K562 (cell line): ENCODE data around the gene DUSP16. TPM values are rescaled to one million over a fixed set of nuclear protein-coding genes. Genes with fewer than 3 reads are reported as not detected.

ENCODE experiments used
- ATAC-seq: fragments of 200-7000 bp; cut with Tn5 transposase; 3 replicates; pipeline ENCODE4 v1.9.1; 2020; ENCODE audit warnings: moderate library complexity
- BruUV-seq: library from RNA; stranded (reverse); fragments of 400-500 nt; replicated peaks from 2 replicates; lab custom pipeline; 2021; lab: Mats Ljungman, UMichigan
- CTCF ChIA-PET: fragments of 300-600 bp; formaldehyde crosslinking; extraction: SDS; loops from one replicate; lab custom pipeline; 2021; ENCODE audit warnings: low intra/inter-chr PET ratio; lab: Yijun Ruan, JAX
- POLR2A ChIA-PET: fragments of 300-600, 350-650 bp; sonication (Branson Sonifier 250); formaldehyde crosslinking; extraction: SDS; loops from one replicate; lab custom pipeline; 2021; ENCODE audit warnings: antibody characterized with exemption, inconsistent platforms; lab: Yijun Ruan, JAX
- DNase-seq, 4 experiments: peaks; one replicate each; pipeline versions ENCODE4 v3.0.0 to v3.0.0-alpha.2; 2011 to 2018; ENCODE audit warnings: low spot score in 3 of 4, mixed read lengths in 3 of 4; ENCODE audit errors: extremely low read depth in 1 of 4
- FAIRE-seq: peaks from 2 replicates; lab custom pipeline; 2011; peaks lifted over from hg19 to GRCh38; lab: Jason Lieb, UNC
- H2AFZ ChIP-seq: 2 replicates; pipeline ENCODE4 v1.6.0; 2011; ENCODE audit warnings: low read depth, low read length, control low read depth, inconsistent platforms
- H3K27ac ChIP-seq: fragments of 200-600 bp; 3 replicates; pipeline ENCODE4 v1.8.0; 2011; ENCODE audit warnings: low read depth, mild to moderate bottlenecking, control low read depth, inconsistent platforms, low read length, moderate library complexity, mixed read lengths; ENCODE audit errors: extremely low read depth
- H3K27me3 ChIP-seq, 2 experiments: fragments of 300-600 bp in 1 of 2; 2 replicates in 1 of 2; 3 replicates in 1 of 2; pipeline versions ENCODE4 v1.6.0 to v1.8.0; 2011; ENCODE audit warnings: inconsistent platforms in 2 of 2, low read length in 2 of 2, mild to moderate bottlenecking in 1 of 2, mixed read lengths in 1 of 2, moderate library complexity in 1 of 2; ENCODE audit not compliant: control insufficient read depth in 2 of 2, insufficient read depth in 2 of 2
- H3K36me3 ChIP-seq: fragments of 300-600 bp; 3 replicates; pipeline ENCODE4 v1.8.0; 2011; ENCODE audit warnings: mild to moderate bottlenecking, low read length, inconsistent platforms; ENCODE audit not compliant: control insufficient read depth, insufficient read depth
- H3K4me1 ChIP-seq, 2 experiments: fragments of 200-600 bp in 1 of 2; replicated peaks in 1 of 2; 2 replicates in 1 of 2; 3 replicates in 1 of 2; pipeline versions ENCODE4 v1.5.1 to v1.8.0; 2011; ENCODE audit warnings: inconsistent platforms in 2 of 2, low read length in 2 of 2, mild to moderate bottlenecking in 1 of 2, mixed read lengths in 1 of 2, moderate library complexity in 1 of 2; ENCODE audit not compliant: control insufficient read depth in 2 of 2, insufficient read depth in 2 of 2
- H3K4me2 ChIP-seq: 2 replicates; pipeline ENCODE4 v1.6.1; 2011; ENCODE audit warnings: low read length, control low read depth, inconsistent platforms, mixed read lengths; ENCODE audit not compliant: insufficient read depth
- H3K4me3 ChIP-seq: fragments of 200-600 bp; sonication (generic), shearing (Covaris generic); 2 replicates; pipeline ENCODE4 v1.5.1; 2016; ENCODE audit warnings: control low read depth, inconsistent platforms
- H3K79me2 ChIP-seq: fragments of 200-600 bp; 3 replicates; pipeline ENCODE4 v1.8.0; 2011; ENCODE audit warnings: low read length, inconsistent platforms; ENCODE audit not compliant: control insufficient read depth, insufficient read depth
- H3K9ac ChIP-seq, 2 experiments: 2 replicates each; pipeline versions ENCODE4 v1.6.0 to v1.6.1; 2011; ENCODE audit warnings: low read depth in 2 of 2, low read length in 2 of 2, control low read depth in 1 of 2, inconsistent platforms in 1 of 2, mild to moderate bottlenecking in 1 of 2, mixed read lengths in 1 of 2; ENCODE audit not compliant: insufficient read depth in 1 of 2
- H3K9me1 ChIP-seq: one replicate; pipeline ENCODE4 v1.6.0; 2011; ENCODE audit warnings: inconsistent platforms, mild to moderate bottlenecking, low read length, moderate library complexity; ENCODE audit not compliant: control insufficient read depth, insufficient read depth
- H3K9me3 ChIP-seq: replicated peaks from 2 replicates; pipeline ENCODE4 v1.5.1; 2011; ENCODE audit warnings: low read depth, low read length, inconsistent platforms; ENCODE audit not compliant: control insufficient read depth, insufficient read depth
- H4K20me1 ChIP-seq: replicated peaks from 2 replicates; pipeline ENCODE4 v1.6.1; 2011; ENCODE audit warnings: low read length, inconsistent platforms, mixed read lengths; ENCODE audit not compliant: control insufficient read depth, insufficient read depth
- HDAC2 ChIP-seq: fragments of 450-650 bp; IDR thresholded peaks from 2 replicates; pipeline ENCODE4 v1.6.1; 2016; ENCODE audit warnings: mild to moderate bottlenecking
- MED1 ChIP-seq: sonication (generic); formaldehyde crosslinking; IDR thresholded peaks from 2 replicates; pipeline ENCODE4 v1.8.1; 2023; ENCODE audit warnings: missing genetic modification reagents, borderline replicate concordance
- MTA2 ChIP-seq: fragments of 450-650 bp; IDR thresholded peaks from 2 replicates; pipeline ENCODE4 v1.6.1; 2016; ENCODE audit warnings: low read depth
- SAFB ChIP-seq: fragments of 200-400 bp; formaldehyde crosslinking; IDR thresholded peaks from 2 replicates; pipeline ENCODE4 v1.6.1; 2017; ENCODE audit warnings: low read depth, low read length, borderline replicate concordance
- WHSC1 ChIP-seq: IDR thresholded peaks from one replicate; pipeline ENCODE4 v1.6.1; 2012; ENCODE audit warnings: low read length, control low read depth, inconsistent platforms
- ZNF239 ChIP-seq: fragments of 250-450 bp; sonication (Bioruptor Pico); IDR thresholded peaks from 2 replicates; pipeline ENCODE4 v1.4.0; 2020; ENCODE audit warnings: mild to moderate bottlenecking
- in situ Hi-C: fragments of 300-500 bp; cut with MboI; formaldehyde crosslinking; loops from 4 replicates; pipeline ENCODE4 v1.15.0; 2018; ENCODE audit warnings: inconsistent platforms, mixed read lengths
- intact Hi-C: fragments of 100-400 bp; cut with micrococcal nuclease; formaldehyde crosslinking; loops from 2 replicates; pipeline ENCODE4 v1.14.2; 2022
- polyA plus RNA-seq, 8 experiments: library from polyadenylated mRNA; depleted of rRNA in 4 of 8; stranded (reverse) in 5 of 8; unstranded in 3 of 8; fragments of >200 nt; fragmentation: Nextera tagmentation in 2 of 8; fragmentation: Illumina TruSeq in 1 of 8; extraction: Ambion mirVana in 2 of 8; extraction: Trizol in 1 of 8; gene quantifications; 2 replicates each; pipeline versions ENCODE4 v1.2.1 to v1.2.3, GENCODE V29; 2011 to 2014; ENCODE audit warnings: inconsistent platforms in 1 of 8, missing spikeins in 1 of 8
- total RNA-seq, 7 experiments: library from RNA; depleted of rRNA in 6 of 7; stranded (reverse); fragments of >200 nt in 6 of 7; fragmentation: Illumina TruSeq in 2 of 7; extraction: Trizol in 2 of 7; gene quantifications; 2 replicates each; pipeline versions ENCODE4 v1.2.1 to v1.2.3, GENCODE V29; 2011 to 2021; ENCODE audit warnings: low replicate concordance in 1 of 7
- TF ChIP-seq, protein P1 (sequence below): fragments of 450-650 bp; formaldehyde crosslinking; IDR thresholded peaks from 2 replicates; pipeline ENCODE4 v1.4.0; 2020; ENCODE audit warnings: mild to moderate bottlenecking, moderate library complexity

Gene DUSP16
- total and polyA plus RNA-seq, 9 of the 15 experiments (the other 6 are each of a cell fraction or from before 2014, with no cell fraction given), result 0.70 to 12.3 (median 5.7) TPM

DNA sequence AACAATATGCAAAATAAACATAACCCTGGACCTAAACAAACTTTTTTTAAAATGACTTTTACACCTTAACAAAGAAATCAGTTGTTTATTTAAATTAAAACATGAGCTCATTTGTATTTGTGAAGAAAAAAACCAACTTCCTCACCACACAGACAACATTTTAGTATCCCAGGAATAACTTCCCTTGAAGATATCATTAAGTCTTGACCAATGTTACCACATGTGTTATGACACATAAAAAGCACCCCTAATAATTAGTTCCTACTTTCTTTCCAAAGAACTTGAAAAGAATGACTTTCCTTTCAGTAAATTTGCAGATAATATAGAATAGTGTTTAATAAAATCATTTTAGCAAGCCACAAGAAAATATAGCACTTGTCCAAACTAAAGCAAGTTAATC is 42.4 kb downstream of the DUSP16 start:
- intact Hi-C loops, result no loop called here
- TF ChIP-seq WHSC1, result no peak
- no peak for TF ChIP-seq MTA2
- TF ChIP-seq, protein P1, sequence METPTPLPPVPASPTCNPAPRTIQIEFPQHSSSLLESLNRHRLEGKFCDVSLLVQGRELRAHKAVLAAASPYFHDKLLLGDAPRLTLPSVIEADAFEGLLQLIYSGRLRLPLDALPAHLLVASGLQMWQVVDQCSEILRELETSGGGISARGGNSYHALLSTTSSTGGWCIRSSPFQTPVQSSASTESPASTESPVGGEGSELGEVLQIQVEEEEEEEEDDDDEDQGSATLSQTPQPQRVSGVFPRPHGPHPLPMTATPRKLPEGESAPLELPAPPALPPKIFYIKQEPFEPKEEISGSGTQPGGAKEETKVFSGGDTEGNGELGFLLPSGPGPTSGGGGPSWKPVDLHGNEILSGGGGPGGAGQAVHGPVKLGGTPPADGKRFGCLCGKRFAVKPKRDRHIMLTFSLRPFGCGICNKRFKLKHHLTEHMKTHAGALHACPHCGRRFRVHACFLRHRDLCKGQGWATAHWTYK, result no peak
- no peak for TF ChIP-seq MED1 (CRISPR knock-in tag)
- no peak for TF ChIP-seq HDAC2
- no peak for TF ChIP-seq SAFB
- TF ChIP-seq ZNF239, result no peak
- H2AFZ ChIP-seq, result no peak overlapping the region
- H4K20me1 ChIP-seq, result no peaks in the 10 kb centered on the region
- no TSS peak for BruUV-seq
- H3K27ac ChIP-seq, result no peak overlapping the region
- ChIA-PET CTCF (no interaction called here), POLR2A (interaction anchor here (0.6 to 0.7 kb wide), 3 partner anchors 20 to 134 kb away, joined by 3 to 4 read pairs (median 3); no protein-coding TSS in a partner anchor)
- H3K36me3 ChIP-seq, result peaks cover 19% of the 10 kb centered on the region; the same call in 1 of the 3 replicates
- in situ Hi-C loops, result no loop called here
- ATAC-seq (no peak), DNase-seq (no peak), FAIRE-seq (no peak)
- H3K79me2 ChIP-seq, result no peaks in the 10 kb centered on the region
- no peak overlapping the region for H3K4me3 ChIP-seq
- no peaks in the 10 kb centered on the region for H3K27me3 ChIP-seq
- no peak overlapping the region for H3K9ac ChIP-seq
- no peaks in the 10 kb centered on the region for H3K9me1 ChIP-seq
- no peaks in the 10 kb centered on the region for H3K9me3 ChIP-seq
- no peak overlapping the region for H3K4me2 ChIP-seq
- no peaks in the 10 kb centered on the region for H3K4me1 ChIP-seq
